K562 (cell line): ENCODE measurements around the gene LSM8. TPM values are rescaled to one million over a fixed set of nuclear protein-coding genes. Genes with fewer than 3 reads are reported as not detected.

Source experiments
- ARID3B ChIP-seq: fragments of 250-450 bp; sonication (Bioruptor Pico); IDR thresholded peaks from 2 replicates; pipeline ENCODE4 v1.4.0; 2020; ENCODE audit warnings: borderline replicate concordance
- BCL6 ChIP-seq: fragments of 250-450 bp; sonication (Bioruptor Pico); IDR thresholded peaks from 2 replicates; pipeline ENCODE4 v1.4.0; 2020
- BHLHE40 ChIP-seq: IDR thresholded peaks from 2 replicates; pipeline ENCODE4 v1.6.1; 2011; ENCODE audit warnings: low read length, improper control_type of control experiment
- CCNT2 ChIP-seq: IDR thresholded peaks from 2 replicates; pipeline ENCODE4 v1.6.1; 2011; ENCODE audit warnings: borderline replicate concordance, low read depth, mild to moderate bottlenecking, moderate library complexity, mixed read lengths, low read length; ENCODE audit not compliant: insufficient read length; ENCODE audit errors: extremely low read depth
- HDAC8 ChIP-seq: fragments of 450-650 bp; IDR thresholded peaks from 2 replicates; pipeline ENCODE4 v1.6.1; 2016; ENCODE audit warnings: mild to moderate bottlenecking, missing genetic modification characterization, moderate library complexity, missing compliant biosample characterization
- HMGXB4 ChIP-seq: sonication (generic); formaldehyde crosslinking; IDR thresholded peaks from 2 replicates; pipeline ENCODE4 v1.8.1; 2023; ENCODE audit warnings: mild to moderate bottlenecking, missing genetic modification reagents
- JUN ChIP-seq, 2 experiments: sonication (generic) in 1 of 2; formaldehyde crosslinking in 1 of 2; IDR thresholded peaks; 2 replicates each; pipeline versions ENCODE4 v1.6.1 to v1.8.0; 2012 to 2022; ENCODE audit warnings: borderline replicate concordance in 2 of 2, mild to moderate bottlenecking in 2 of 2, improper control_type of control experiment in 1 of 2, low read depth in 1 of 2, low read length in 1 of 2, missing genetic modification reagents in 1 of 2
- NCOA6 ChIP-seq: fragments of 450-650 bp; IDR thresholded peaks from 2 replicates; pipeline ENCODE4 v1.6.1; 2017; ENCODE audit warnings: mild to moderate bottlenecking
- NFE2 ChIP-seq: IDR thresholded peaks from 2 replicates; pipeline ENCODE4 v1.6.1; 2014; ENCODE audit warnings: antibody characterized with exemption, low read depth
- NR2C2 ChIP-seq, 2 experiments: fragments of 200-800 bp in 1 of 2; sonication (Bioruptor generic) in 1 of 2; sonication (generic) in 1 of 2; formaldehyde crosslinking in 1 of 2; IDR thresholded peaks; 2 replicates each; pipeline versions ENCODE4 v1.6.1 to v1.8.0; 2016 to 2022; ENCODE audit warnings: mild to moderate bottlenecking in 1 of 2, missing compliant biosample characterization in 1 of 2, missing genetic modification characterization in 1 of 2, missing genetic modification reagents in 1 of 2
- SLC30A9 ChIP-seq: fragments of 250-450 bp; sonication (Bioruptor Pico); IDR thresholded peaks from 2 replicates; pipeline ENCODE4 v1.8.0; 2022; ENCODE audit warnings: mild to moderate bottlenecking, moderate library complexity
- SMARCB1 ChIP-seq: IDR thresholded peaks from 2 replicates; pipeline ENCODE4 v1.6.1; 2011; ENCODE audit warnings: improper control_type of control experiment, low read depth; ENCODE audit not compliant: insufficient read length
- YY1 ChIP-seq, 3 experiments: IDR thresholded peaks; 2 replicates each; pipeline ENCODE4 v1.6.1; 2011; ENCODE audit warnings: low read length in 2 of 3, mild to moderate bottlenecking in 2 of 3, moderate library complexity in 2 of 3, borderline replicate concordance in 1 of 3, control low read depth in 1 of 3, low read depth in 1 of 3; ENCODE audit not compliant: insufficient read depth in 3 of 3, insufficient replicate concordance in 2 of 3, control insufficient read depth in 1 of 3, insufficient read length in 1 of 3; ENCODE audit errors: extremely low read depth in 1 of 3
- ZBTB12 ChIP-seq: fragments of 250-450 bp; sonication (Bioruptor Pico); IDR thresholded peaks from 2 replicates; pipeline ENCODE4 v1.4.0; 2020
- ZBTB43 ChIP-seq: sonication (generic); formaldehyde crosslinking; IDR thresholded peaks from 2 replicates; pipeline ENCODE4 v1.8.0; 2023; ENCODE audit warnings: mild to moderate bottlenecking, missing genetic modification reagents
- ZNF766 ChIP-seq: fragments of 200-800 bp; sonication (Bioruptor generic); conservative IDR thresholded peaks from 2 replicates; pipeline ENCODE4 v1.6.1; 2016; ENCODE audit warnings: missing genetic modification characterization, missing compliant biosample characterization
- polyA plus RNA-seq, 8 experiments: library from polyadenylated mRNA; depleted of rRNA in 4 of 8; stranded (reverse) in 5 of 8; unstranded in 3 of 8; fragments of >200 nt; fragmentation: Nextera tagmentation in 2 of 8; fragmentation: Illumina TruSeq in 1 of 8; extraction: Ambion mirVana in 2 of 8; extraction: Trizol in 1 of 8; gene quantifications; 2 replicates each; pipeline versions ENCODE4 v1.2.1 to v1.2.3, GENCODE V29; 2011 to 2014; ENCODE audit warnings: inconsistent platforms in 1 of 8, missing spikeins in 1 of 8
- total RNA-seq, 7 experiments: library from RNA; depleted of rRNA in 6 of 7; stranded (reverse); fragments of >200 nt in 6 of 7; fragmentation: Illumina TruSeq in 2 of 7; extraction: Trizol in 2 of 7; gene quantifications; 2 replicates each; pipeline versions ENCODE4 v1.2.1 to v1.2.3, GENCODE V29; 2011 to 2021; ENCODE audit warnings: low replicate concordance in 1 of 7
- TF ChIP-seq, protein P1 (sequence below): IDR thresholded peaks from 2 replicates; pipeline ENCODE4 v1.6.1; 2011; ENCODE audit not compliant: insufficient read length; ENCODE audit errors: extremely low read depth
- TF ChIP-seq, protein P2 (sequence below): IDR thresholded peaks from 2 replicates; pipeline ENCODE4 v1.6.1; 2012; ENCODE audit warnings: low read depth, low read length, improper control_type of control experiment, borderline replicate concordance

The LSM8 gene
- total and polyA plus RNA-seq, 9 of the 15 experiments (the other 6 are each of a cell fraction or from before 2014, with no cell fraction given) = 81.5 to 340 (median 180) TPM

GRCh38 chr7:118183428-118183785, 557 bp upstream of the LSM8 start (continued):
- TF ChIP-seq HDAC8 (tag) (no peak), ZBTB43 (CRISPR knock-in tag) (no peak), NR2C2 (CRISPR knock-in tag; IDR thresholded peaks at IDR 0.05) (no peak), NR2C2 (tag; IDR thresholded peaks at IDR 0.05) (no peak; the same call in 1 of the 2 replicates), ARID3B (CRISPR knock-in tag) (no peak), SMARCB1 (no peak), JUN (IDR thresholded peaks at IDR 0.05; ENCODE audit: borderline replicate concordance, low read depth, low read length) (no peak), JUN (CRISPR knock-in tag; IDR thresholded peaks at IDR 0.05; ENCODE audit: borderline replicate concordance) (no peak), ZNF766 (CRISPR knock-in tag) (no peak; the same call in 1 of the 2 replicates), YY1 (IDR thresholded peaks at IDR 0.05; ENCODE audit: borderline replicate concordance in 1 of 3, control insufficient read depth in 1 of 3, extremely low read depth in 1 of 3, insufficient read depth in 3 of 3, insufficient read length in 1 of 3, insufficient replicate concordance in 2 of 3, low read depth in 1 of 3, low read length in 2 of 3) (peak in 1 of 3 experiments; percentile 5), BHLHE40 (no peak), CCNT2 (no peak), NCOA6 (peak; percentile 57; the same call in 1 of the 2 replicates), NFE2 (no peak), HMGXB4 (CRISPR knock-in tag) (no peak), SLC30A9 (CRISPR knock-in tag) (no peak), BCL6 (CRISPR knock-in tag) (no peak), ZBTB12 (CRISPR knock-in tag) (no peak)
- TF ChIP-seq, protein P1, sequence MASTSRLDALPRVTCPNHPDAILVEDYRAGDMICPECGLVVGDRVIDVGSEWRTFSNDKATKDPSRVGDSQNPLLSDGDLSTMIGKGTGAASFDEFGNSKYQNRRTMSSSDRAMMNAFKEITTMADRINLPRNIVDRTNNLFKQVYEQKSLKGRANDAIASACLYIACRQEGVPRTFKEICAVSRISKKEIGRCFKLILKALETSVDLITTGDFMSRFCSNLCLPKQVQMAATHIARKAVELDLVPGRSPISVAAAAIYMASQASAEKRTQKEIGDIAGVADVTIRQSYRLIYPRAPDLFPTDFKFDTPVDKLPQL = no peak
- TF ChIP-seq, protein P2, sequence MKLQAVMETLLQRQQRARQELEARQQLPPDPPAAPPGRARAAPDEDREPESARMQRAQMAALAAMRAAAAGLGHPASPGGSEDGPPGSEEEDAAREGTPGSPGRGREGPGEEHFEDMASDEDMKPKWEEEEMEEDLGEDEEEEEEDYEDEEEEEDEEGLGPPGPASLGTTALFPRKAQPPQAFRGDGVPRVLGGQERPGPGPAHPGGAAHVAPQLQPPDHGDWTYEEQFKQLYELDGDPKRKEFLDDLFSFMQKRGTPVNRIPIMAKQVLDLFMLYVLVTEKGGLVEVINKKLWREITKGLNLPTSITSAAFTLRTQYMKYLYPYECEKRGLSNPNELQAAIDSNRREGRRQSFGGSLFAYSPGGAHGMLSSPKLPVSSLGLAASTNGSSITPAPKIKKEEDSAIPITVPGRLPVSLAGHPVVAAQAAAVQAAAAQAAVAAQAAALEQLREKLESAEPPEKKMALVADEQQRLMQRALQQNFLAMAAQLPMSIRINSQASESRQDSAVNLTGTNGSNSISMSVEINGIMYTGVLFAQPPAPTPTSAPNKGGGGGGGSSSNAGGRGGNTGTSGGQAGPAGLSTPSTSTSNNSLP = 0 out of 2 replicates have a peak, but pooled peaks have one; percentile 2
